Muscle layer of colon (tissue), 2 donors: ENCODE measurements around the gene EPHB6.

Experiments used
- H3K27ac ChIP-seq: one replicate; pipeline ENCODE4 v1.7.0; 2013; ENCODE audit warnings: low read depth, mild to moderate bottlenecking, low read length, moderate library complexity
- H3K27me3 ChIP-seq, 2 donors: one replicate each; pipeline ENCODE4 v1.7.0; 2013; ENCODE audit warnings: low read length in 2 of 2, mild to moderate bottlenecking in 2 of 2; ENCODE audit not compliant: insufficient read depth in 2 of 2, control insufficient read depth in 1 of 2
- H3K36me3 ChIP-seq: one replicate; pipeline ENCODE4 v1.7.0; 2013; ENCODE audit warnings: mild to moderate bottlenecking, low read length; ENCODE audit not compliant: insufficient read depth
- H3K4me1 ChIP-seq: one replicate; pipeline ENCODE4 v1.7.0; 2013; ENCODE audit warnings: mild to moderate bottlenecking, low read length; ENCODE audit not compliant: insufficient read depth
- H3K4me3 ChIP-seq, 2 donors: one replicate each; pipeline ENCODE4 v1.7.0; 2013; ENCODE audit warnings: low read length in 2 of 2, low read depth in 1 of 2, mild to moderate bottlenecking in 1 of 2, moderate library complexity in 1 of 2
- H3K9ac ChIP-seq: one replicate; pipeline ENCODE4 v1.7.0; 2013; ENCODE audit warnings: low read length
- H3K9me3 ChIP-seq: one replicate; pipeline ENCODE4 v1.7.0; 2013; ENCODE audit warnings: mild to moderate bottlenecking, low read length
- donor health status: abdominal sarcoma.
- donor health status: Adenocarcinoma of cecum.

The EPHB6 gene, protein sequence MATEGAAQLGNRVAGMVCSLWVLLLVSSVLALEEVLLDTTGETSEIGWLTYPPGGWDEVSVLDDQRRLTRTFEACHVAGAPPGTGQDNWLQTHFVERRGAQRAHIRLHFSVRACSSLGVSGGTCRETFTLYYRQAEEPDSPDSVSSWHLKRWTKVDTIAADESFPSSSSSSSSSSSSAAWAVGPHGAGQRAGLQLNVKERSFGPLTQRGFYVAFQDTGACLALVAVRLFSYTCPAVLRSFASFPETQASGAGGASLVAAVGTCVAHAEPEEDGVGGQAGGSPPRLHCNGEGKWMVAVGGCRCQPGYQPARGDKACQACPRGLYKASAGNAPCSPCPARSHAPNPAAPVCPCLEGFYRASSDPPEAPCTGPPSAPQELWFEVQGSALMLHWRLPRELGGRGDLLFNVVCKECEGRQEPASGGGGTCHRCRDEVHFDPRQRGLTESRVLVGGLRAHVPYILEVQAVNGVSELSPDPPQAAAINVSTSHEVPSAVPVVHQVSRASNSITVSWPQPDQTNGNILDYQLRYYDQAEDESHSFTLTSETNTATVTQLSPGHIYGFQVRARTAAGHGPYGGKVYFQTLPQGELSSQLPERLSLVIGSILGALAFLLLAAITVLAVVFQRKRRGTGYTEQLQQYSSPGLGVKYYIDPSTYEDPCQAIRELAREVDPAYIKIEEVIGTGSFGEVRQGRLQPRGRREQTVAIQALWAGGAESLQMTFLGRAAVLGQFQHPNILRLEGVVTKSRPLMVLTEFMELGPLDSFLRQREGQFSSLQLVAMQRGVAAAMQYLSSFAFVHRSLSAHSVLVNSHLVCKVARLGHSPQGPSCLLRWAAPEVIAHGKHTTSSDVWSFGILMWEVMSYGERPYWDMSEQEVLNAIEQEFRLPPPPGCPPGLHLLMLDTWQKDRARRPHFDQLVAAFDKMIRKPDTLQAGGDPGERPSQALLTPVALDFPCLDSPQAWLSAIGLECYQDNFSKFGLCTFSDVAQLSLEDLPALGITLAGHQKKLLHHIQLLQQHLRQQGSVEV

DNA sequence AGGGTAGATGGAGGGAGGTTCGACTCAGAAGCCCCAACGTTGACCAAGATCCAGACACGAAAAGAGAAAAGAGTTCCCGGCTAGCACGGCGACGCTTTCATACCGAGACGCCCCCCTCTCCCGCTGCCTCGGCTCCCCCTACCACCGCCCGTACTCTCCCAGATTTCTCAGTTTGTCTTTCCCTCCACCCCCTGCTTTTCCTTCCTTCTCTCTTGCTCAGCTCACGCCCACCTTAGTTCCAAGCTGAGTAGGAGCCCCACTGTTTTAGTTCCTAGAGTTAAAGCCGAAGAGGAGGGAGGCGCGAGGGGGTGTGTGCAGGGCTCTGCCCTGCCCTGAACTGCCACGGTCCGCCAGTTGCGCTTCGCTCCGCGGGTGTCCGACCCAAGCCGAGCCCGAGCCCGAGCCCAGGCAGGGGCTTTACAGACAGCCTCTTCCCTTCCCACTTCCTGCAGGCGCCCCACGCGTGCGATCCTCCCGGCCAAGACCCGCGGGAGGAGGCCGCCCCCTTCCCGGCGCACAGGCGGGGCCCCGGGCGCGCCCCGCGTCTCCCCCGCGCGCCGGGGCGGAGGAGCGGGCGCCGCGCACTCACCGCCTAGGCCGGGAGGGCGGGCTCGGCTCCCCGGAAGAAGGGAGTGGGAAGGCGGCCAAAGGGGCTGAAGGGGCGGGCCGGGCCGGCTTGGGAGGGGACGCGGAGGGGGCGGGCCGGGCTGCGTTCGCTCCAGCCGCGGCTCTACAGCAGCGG is at the start of gene EPHB6:
Gene EPHB6 (plus strand): TSS at position 705 of the 742 bp plus-strand sequence. CDS start 8,152 bp downstream, outside the sequence.
- peak within 1 kb of the TSS; percentile 21 for H3K9ac ChIP-seq
- peaks cover 15% of the 10 kb centered on the region for H3K4me1 ChIP-seq
- H3K27me3 ChIP-seq, result no peaks in the 10 kb centered on the region
- H3K4me3 ChIP-seq, result peak within 1 kb of the TSS; percentile 70 to 76
- H3K27ac ChIP-seq, result peak within 1 kb of the TSS; percentile 56
- H3K36me3 ChIP-seq, result no peaks in the 10 kb centered on the region
- H3K9me3 ChIP-seq, result no peaks in the 10 kb centered on the region

DNA sequence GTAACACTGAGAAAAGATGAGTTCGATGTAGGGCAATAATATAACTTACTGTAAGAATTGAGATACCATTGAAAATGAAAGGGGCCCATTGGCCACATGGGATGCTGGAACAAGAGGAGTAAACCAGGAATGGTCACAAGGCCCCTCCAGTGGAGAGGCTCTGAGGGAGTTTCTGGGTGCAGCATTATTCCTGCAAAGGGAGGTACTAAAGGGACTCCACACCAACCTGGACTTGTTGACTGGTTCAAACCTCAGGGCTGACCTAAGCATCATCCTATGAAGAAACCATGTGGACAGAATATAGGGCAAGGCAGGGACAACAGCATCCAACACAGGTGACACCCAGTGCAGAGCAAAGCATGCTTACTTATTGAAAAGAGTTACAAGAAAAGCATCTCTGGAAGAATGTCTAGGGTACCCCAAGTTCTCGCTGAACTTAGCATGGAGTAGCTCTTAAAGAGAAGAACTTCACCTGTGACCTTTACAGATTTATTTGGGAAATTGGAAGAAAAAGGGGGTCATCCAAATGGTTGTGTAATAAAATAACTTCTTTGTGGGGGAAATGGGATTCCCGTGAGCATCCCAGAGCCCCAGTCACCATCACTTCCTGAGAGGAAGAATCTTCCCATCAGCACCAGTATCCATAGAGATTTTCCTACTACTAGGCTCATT is 49.4 kb upstream of the EPHB6 start:
- no peak overlapping the region for H3K9ac ChIP-seq
- no peak overlapping the region for H3K4me3 ChIP-seq
- H3K36me3 ChIP-seq, result no peaks in the 10 kb centered on the region
- H3K27me3 ChIP-seq, result peaks cover 0 to 4% of the 10 kb centered on the region in 2 donors
- no peaks in the 10 kb centered on the region for H3K4me1 ChIP-seq
- H3K9me3 ChIP-seq, result no peaks in the 10 kb centered on the region
- H3K27ac ChIP-seq, result no peak overlapping the region

DNA sequence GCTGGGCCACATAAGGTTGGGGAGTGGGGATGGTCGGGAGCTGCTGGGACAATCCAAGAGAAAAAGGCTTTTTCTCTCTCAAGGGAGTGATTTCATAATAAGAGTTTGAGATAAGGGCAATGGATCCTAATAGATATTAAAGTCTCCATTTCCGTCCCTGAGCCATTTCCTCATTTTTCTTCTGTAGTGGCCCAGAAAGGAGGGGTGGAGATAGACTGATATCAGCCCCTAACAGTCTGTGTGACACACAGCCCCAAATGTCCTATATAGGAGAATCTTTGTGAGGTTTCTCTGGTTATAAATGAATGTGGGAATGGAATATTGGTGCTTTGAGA is 48.9 kb upstream of the EPHB6 start:
- H3K9me3 ChIP-seq, result no peaks in the 10 kb centered on the region
- H3K9ac ChIP-seq, result no peak overlapping the region
- H3K27ac ChIP-seq, result no peak overlapping the region
- peaks cover 0 to 4% of the 10 kb centered on the region in 2 donors for H3K27me3 ChIP-seq
- no peak overlapping the region for H3K4me3 ChIP-seq
- no peaks in the 10 kb centered on the region for H3K4me1 ChIP-seq
- no peaks in the 10 kb centered on the region for H3K36me3 ChIP-seq

DNA sequence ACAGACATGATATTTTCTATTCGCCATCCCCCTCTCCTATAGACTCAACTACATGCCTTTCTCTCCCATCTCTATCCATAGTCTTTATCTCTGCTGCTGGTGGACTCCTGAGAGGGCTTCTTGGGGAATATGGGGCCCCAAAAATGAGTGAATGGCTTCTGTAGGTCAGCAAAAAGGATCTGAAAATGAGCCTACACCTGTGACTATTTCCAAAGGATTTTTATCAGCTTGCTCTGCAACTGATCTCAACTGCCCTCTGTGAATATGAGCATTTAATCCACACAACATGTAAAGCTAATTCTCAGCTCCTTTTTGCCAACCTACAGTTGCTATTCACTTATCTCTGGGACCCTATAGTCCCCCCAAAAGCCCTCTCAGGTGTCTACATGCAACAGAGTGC is 47.9 kb upstream of the EPHB6 start:
- Histone ChIP-seq H3K27ac (no peak overlapping the region), H3K9me3 (no peaks in the 10 kb centered on the region), H3K9ac (no peak overlapping the region), H3K4me3 (no peak overlapping the region), H3K27me3 (peaks cover 0 to 4% of the 10 kb centered on the region in 2 donors), H3K36me3 (no peaks in the 10 kb centered on the region), H3K4me1 (no peaks in the 10 kb centered on the region)

DNA sequence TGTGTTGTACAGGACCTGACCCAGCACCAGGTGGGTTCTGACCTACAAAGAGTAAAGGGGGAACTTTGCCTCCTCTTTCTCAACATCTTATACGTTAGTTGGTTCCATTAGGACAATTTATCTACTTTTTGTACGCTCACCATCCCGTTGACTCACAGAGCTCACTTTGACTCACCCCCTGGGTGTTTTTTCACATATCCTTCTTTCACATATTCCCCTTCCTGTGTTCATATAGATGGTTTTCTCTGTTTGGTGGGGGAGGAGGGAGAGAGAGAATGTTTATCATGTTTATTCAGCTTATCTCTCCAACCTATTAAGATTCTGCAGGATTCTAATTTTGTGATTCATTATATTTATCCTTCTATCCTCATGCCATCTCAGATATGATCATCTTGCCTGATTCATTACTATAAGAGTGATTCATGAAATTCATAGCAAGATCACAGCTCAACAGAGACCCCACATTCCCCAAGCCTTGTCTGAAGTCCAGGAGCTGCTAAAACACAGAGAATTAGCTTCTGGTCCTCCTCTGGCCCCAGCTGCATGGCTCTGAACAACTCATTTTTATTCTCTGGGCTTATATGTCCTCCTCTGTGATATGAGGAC is 46.9 kb upstream of the EPHB6 start:
- Histone ChIP-seq H3K27me3 (peaks cover 4 to 7% of the 10 kb centered on the region in 2 donors), H3K9me3 (no peaks in the 10 kb centered on the region), H3K4me1 (no peaks in the 10 kb centered on the region), H3K27ac (no peak overlapping the region), H3K9ac (no peak overlapping the region), H3K36me3 (no peaks in the 10 kb centered on the region), H3K4me3 (no peak overlapping the region)

DNA sequence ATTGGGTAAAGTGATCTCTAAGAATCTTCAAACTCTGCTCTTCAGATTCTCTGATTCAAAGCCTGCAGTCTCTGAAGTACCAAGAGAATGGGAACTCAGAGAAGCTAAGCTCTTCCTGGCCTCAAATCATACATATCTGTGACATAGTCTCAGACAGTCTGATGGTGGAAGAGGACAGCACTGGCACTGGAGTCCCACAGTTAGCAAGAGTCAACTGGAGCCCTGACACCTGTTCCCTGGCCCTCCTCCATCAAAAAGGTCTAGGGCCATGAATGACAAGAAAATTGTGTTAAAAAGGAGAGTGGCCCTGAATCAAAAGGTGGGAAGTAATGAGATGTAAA is 46.4 kb upstream of the EPHB6 start:
- Histone ChIP-seq H3K4me3 (no peak overlapping the region), H3K27me3 (peaks cover 4 to 7% of the 10 kb centered on the region in 2 donors), H3K9me3 (no peaks in the 10 kb centered on the region), H3K36me3 (no peaks in the 10 kb centered on the region), H3K27ac (no peak overlapping the region), H3K9ac (no peak overlapping the region), H3K4me1 (no peaks in the 10 kb centered on the region)

DNA sequence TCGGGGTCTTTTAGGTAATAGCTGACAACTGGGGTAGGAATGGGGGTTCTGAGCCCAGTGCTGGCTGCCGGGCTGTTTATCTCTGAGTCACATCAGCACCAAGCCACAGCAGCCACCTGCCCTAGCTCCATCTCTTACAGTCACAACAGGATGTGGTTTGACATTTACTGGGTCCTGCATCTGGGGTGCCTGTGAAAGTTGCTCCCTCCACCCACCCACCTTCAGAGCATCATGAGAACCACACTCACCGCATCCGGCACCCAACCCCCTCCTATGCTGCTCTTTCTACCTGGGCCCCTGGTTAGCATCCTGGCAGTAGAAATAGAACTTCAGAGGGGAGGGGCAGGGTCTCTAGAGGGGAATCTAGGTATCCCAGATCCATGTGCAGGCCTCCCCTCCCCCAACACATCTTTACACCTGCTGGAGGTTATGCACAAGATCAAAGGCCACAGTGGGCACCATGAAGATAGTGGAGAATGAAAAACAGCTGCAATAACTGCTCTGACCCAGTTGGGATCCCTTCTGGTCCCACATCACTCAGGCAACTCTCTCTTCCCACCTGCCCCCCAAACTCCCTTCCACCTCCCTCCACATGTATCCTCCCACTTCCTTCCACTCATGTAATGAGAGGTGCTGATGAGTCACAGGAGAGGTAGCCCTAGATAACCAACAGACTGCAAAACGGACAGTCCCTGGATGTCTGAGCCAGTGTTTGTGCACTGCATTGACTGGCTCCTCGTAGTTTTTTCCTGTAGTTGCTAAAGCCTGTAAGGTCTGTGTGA is 45.9 kb upstream of the EPHB6 start:
- Histone ChIP-seq H3K27ac (no peak overlapping the region), H3K4me3 (no peak overlapping the region), H3K9ac (no peak overlapping the region), H3K4me1 (no peaks in the 10 kb centered on the region), H3K36me3 (no peaks in the 10 kb centered on the region), H3K9me3 (no peaks in the 10 kb centered on the region), H3K27me3 (peaks cover 4 to 7% of the 10 kb centered on the region in 2 donors)

DNA sequence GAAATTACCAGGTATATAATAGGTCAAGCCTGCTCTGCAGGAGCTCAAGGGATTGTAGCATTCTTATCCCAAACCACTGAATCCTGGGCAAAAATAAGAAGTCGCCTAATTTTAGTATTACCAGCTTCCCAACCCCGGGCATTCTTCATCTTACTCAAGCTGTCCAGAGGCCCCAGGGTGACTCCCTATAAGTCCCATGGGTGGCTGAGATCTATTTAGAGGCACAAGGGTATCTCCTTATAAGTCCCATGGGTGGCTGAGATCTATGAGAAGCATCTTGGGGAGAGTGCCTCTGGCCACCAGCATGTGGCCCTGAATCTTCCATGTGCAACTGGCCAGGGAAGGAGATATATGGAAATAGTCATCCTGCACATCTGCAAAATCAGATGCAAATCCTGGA is 45.2 kb upstream of the EPHB6 start:
- Histone ChIP-seq H3K9me3 (no peaks in the 10 kb centered on the region), H3K9ac (no peak overlapping the region), H3K27ac (no peak overlapping the region), H3K4me1 (no peaks in the 10 kb centered on the region), H3K36me3 (no peaks in the 10 kb centered on the region), H3K27me3 (peaks cover 4 to 7% of the 10 kb centered on the region in 2 donors), H3K4me3 (no peak overlapping the region)

DNA sequence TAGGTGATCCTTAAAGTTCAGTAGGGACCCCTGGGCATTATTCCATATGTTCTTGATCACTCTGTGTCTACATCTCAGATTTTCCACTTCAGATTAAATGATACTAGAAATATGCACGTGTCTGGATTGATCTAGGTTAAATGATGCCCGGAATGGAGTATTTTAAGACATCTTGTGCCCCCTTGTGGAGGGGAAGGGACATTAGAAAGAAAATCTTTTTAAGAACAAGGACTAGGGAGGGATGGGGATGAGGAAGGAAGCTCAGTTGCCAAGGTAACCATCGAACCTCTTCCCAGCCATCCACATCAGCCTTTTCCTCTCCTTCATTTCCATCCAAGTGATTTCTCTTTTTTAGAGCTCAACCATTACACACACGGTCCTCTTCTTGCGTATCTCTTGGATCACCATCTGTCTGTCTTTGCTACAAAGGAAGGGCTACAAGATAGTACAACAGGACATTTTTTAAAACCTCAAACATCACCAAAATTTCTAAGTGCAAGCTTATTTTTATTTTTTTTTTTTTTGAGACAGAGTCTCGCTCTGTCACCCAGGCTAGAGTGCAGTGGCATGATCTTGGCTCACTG is 43.6 kb upstream of the EPHB6 start:
- H3K27me3 ChIP-seq, result peaks cover 4 to 7% of the 10 kb centered on the region in 2 donors
- no peak overlapping the region for H3K27ac ChIP-seq
- H3K9me3 ChIP-seq, result no peaks in the 10 kb centered on the region
- H3K9ac ChIP-seq, result no peak overlapping the region
- H3K4me1 ChIP-seq, result no peaks in the 10 kb centered on the region
- H3K36me3 ChIP-seq, result no peaks in the 10 kb centered on the region
- no peak overlapping the region for H3K4me3 ChIP-seq
